ENCODE results near the gene MEIKIN.

GRCh38 chr5:131952301-131952857, 6.9 kb upstream of the MEIKIN start:
- TF ChIP-seq CTCF (IDR thresholded peaks at IDR 0.05) (no peak), POLR2A (IDR thresholded peaks at IDR 0.05) (no peak), POLR2AphosphoS5 (IDR thresholded peaks at IDR 0.05) (no peak)
